ENCODE data around the gene SYNJ1. TPM values are rescaled to one million over a fixed set of nuclear protein-coding genes. Genes with fewer than 3 reads are reported as not detected.

Gene SYNJ1
- total RNA-seq, 2 donors from 2014 or later = 11.7 to 12.5 TPM

DNA sequence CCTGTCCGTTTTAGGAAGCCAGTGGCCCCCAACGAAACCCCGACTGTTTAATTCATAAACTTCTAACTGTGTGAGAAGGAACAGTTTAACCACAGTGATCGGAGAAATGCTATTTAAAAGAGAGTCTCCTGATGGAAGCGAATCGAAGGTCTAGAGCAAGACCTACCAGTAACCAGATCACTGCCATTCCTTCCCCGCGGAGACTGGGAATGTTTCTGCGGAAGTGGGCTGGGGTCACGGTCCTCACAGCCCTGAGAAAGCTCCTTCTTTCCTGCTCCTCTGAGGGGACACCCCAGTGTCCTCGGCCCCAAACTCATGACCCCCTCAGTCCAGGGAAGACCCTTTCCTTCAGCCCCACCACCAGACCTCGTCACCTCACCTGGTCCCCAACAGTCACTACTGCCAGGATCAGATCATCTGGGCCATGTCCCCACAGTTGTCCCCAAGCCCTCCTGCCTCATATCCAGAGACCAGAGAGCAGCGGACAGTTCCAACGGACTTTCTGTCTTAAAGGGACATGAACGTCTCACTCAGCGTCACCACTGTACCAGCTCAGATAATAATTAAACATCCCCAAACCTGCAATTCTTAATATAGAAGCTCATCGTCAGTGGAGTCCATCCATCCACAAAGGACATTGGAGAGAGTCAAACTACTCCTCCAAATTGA is 142.6 kb downstream of the SYNJ1 start, which contains the start of gene TCP10L:
Gene TCP10L (minus strand): TSS at position 482 of the 669 bp plus-strand sequence. CDS start 1,219 bp downstream, outside the sequence.
- intact Hi-C loops (cut with DNase I) = no loop called here
- DNase-seq = no peak
- no peak for TF ChIP-seq CTCF (IDR thresholded peaks at IDR 0.05)
- Histone ChIP-seq H3K4me1 (no peaks in the 10 kb centered on the region), H3K9ac (ENCODE audit: low read depth in 2 of 2, low read length in 2 of 2) (no peak within 1 kb of the TSS), H3K27me3 (no peaks in the 10 kb centered on the region), H3K4me3 (no peak within 1 kb of the TSS), H3K27ac (no peak within 1 kb of the TSS), H3K36me3 (no peaks in the 10 kb centered on the region), H3K9me3 (no peaks in the 10 kb centered on the region)

GRCh38 chr21:32584472-32584871 is 143.3 kb downstream of the SYNJ1 start:
- Histone ChIP-seq H3K27me3 (no peaks in the 10 kb centered on the region), H3K4me1 (no peaks in the 10 kb centered on the region), H3K4me3 (no peak overlapping the region), H3K36me3 (no peaks in the 10 kb centered on the region), H3K27ac (no peak overlapping the region), H3K9ac (ENCODE audit: low read depth in 2 of 2, low read length in 2 of 2) (no peak overlapping the region), H3K9me3 (no peaks in the 10 kb centered on the region)
- intact Hi-C loops (cut with DNase I) = no loop called here
- no peak for TF ChIP-seq CTCF (IDR thresholded peaks at IDR 0.05)
- DNase-seq = no peak

DNA sequence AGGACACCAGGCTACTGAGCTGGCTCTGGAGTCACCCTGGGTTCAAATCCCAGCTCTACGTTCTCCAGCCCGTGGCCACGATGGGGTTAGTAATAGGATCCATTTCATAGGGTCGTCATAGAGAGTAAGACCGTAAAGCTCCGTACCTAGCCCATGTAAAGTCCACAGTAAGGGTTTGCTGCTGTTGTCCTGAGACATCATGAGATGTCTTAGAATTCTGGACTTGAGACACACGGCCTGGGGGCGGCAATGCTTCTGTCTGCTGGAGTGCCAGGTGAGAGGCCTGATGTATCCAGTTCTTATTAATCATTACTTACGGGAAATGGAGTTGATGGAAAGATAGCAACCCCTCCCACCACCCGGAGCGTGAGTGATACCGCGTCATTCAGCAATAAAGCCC is 146.1 kb downstream of the SYNJ1 start:
- no peak for TF ChIP-seq CTCF (IDR thresholded peaks at IDR 0.05)
- no peak for DNase-seq
- intact Hi-C loops (cut with DNase I) = no loop called here
- Histone ChIP-seq H3K4me3 (no peak overlapping the region), H3K9me3 (no peaks in the 10 kb centered on the region), H3K9ac (ENCODE audit: low read depth in 2 of 2, low read length in 2 of 2) (no peak overlapping the region), H3K4me1 (no peaks in the 10 kb centered on the region), H3K36me3 (no peaks in the 10 kb centered on the region), H3K27ac (no peak overlapping the region), H3K27me3 (no peaks in the 10 kb centered on the region)

DNA sequence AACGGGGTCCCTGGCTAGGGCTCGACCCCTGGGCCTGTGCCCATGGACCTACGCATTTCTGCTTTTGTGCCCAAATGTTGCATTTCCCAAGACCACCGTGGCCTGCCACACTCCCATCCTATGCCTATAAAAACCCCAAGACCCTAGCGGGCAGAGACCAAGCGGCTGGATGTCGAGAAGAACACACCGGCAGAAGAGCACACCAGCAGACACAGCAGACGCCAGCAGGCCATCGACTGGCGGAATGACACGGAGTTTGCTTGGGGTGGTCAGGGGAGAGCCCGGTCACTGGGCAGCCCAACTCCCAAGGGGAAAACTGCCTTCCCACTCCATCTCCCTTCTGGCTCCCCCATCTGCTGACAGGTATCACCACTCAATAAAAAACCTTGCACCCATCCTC is 146.9 kb downstream of the SYNJ1 start:
- no peak overlapping the region for H3K4me3 ChIP-seq
- H3K4me1 ChIP-seq = no peaks in the 10 kb centered on the region
- TF ChIP-seq CTCF (IDR thresholded peaks at IDR 0.05) = no peak
- H3K27ac ChIP-seq = no peak overlapping the region
- H3K27me3 ChIP-seq = no peaks in the 10 kb centered on the region
- H3K9me3 ChIP-seq = no peaks in the 10 kb centered on the region
- no peaks in the 10 kb centered on the region for H3K36me3 ChIP-seq
- no peak for DNase-seq
- intact Hi-C loops (cut with DNase I) = no loop called here
- H3K9ac ChIP-seq (ENCODE audit: low read depth in 2 of 2, low read length in 2 of 2) = no peak overlapping the region

Other genes starting within 250 kb of the SYNJ1 start
- 1 to 10 TPM in 1 of 2 donors, under 1 TPM in 1; 0.74 to 1.2 TPM for gene TCP10L, start 142.5 kb downstream of the SYNJ1 start, total RNA-seq
- 10 to 100 TPM; 27.5 to 55.8 TPM for gene CFAP298, start 115.6 kb downstream of the SYNJ1 start, total RNA-seq
- 10 to 100 TPM; 25.0 to 31.5 TPM for gene PAXBP1, start 43.7 kb upstream of the SYNJ1 start, total RNA-seq

Data from colonic mucosa (tissue), 4 donors.